HepG2 (cell line): ENCODE results near the gene ENTHD1. TPM values are rescaled to one million over a fixed set of nuclear protein-coding genes. Genes with fewer than 3 reads are reported as not detected.
"Not testable (repeated sequence)": the region's sequence is repeated elsewhere in the genome, so short reads cannot be mapped to it uniquely, and the experiment has no call there.

ENCODE experiments used
- ATAC-seq: fragments of 200-7000 bp; cut with Tn5 transposase; 3 replicates; pipeline ENCODE4 v1.9.1; 2020; ENCODE audit warnings: mild to moderate bottlenecking, moderate library complexity
- BruUV-seq: library from RNA; stranded (reverse); fragments of 400-500 nt; replicated peaks from 2 replicates; lab custom pipeline; 2021; lab: Mats Ljungman, UMichigan
- CTCF ChIA-PET: fragments of 300-600 bp; formaldehyde crosslinking; extraction: SDS; loops from one replicate; lab custom pipeline; 2021; ENCODE audit warnings: low total read pairs, inconsistent platforms, low intra/inter-chr PET ratio; lab: Yijun Ruan, JAX
- POLR2A ChIA-PET: fragments of 350-600 bp; sonication (Branson Sonifier 250); formaldehyde crosslinking; loops from one replicate; lab custom pipeline; 2020; ENCODE audit warnings: antibody characterized with exemption, inconsistent platforms; lab: Yijun Ruan, JAX
- DNase-seq: peaks from one replicate; pipeline ENCODE4 v3.0.0-alpha.2; 2015; ENCODE audit warnings: low spot score
- FAIRE-seq: peaks from 3 replicates; lab custom pipeline; 2011; peaks lifted over from hg19 to GRCh38; lab: Jason Lieb, UNC
- H2AFZ ChIP-seq: one replicate; pipeline ENCODE4 v1.6.1; 2011; ENCODE audit warnings: low read length, inconsistent platforms
- H3K27ac ChIP-seq: fragments of 300-600 bp; 3 replicates; pipeline ENCODE4 v1.8.0; 2011; ENCODE audit warnings: mixed run types, mild to moderate bottlenecking, mixed read lengths, low read length, inconsistent platforms; ENCODE audit not compliant: insufficient read depth; ENCODE audit errors: extremely low read length
- H3K27me3 ChIP-seq, 2 experiments: fragments of 200-600 bp in 1 of 2; 2 replicates in 1 of 2; 3 replicates in 1 of 2; pipeline versions ENCODE4 v1.6.0 to v1.8.0; 2011; ENCODE audit warnings: low read length in 2 of 2, mild to moderate bottlenecking in 2 of 2, moderate library complexity in 2 of 2, inconsistent platforms in 1 of 2; ENCODE audit not compliant: insufficient read depth in 2 of 2, control insufficient read depth in 1 of 2
- H3K36me3 ChIP-seq, 2 experiments: fragments of 200-600 bp in 1 of 2; replicated peaks in 1 of 2; 2 replicates in 1 of 2; 3 replicates in 1 of 2; pipeline versions ENCODE4 v1.5.1 to v1.8.0; 2011; ENCODE audit warnings: low read length in 2 of 2, inconsistent platforms in 1 of 2; ENCODE audit not compliant: insufficient read depth in 2 of 2, control insufficient read depth in 1 of 2
- H3K4me1 ChIP-seq: 2 replicates; pipeline ENCODE4 v1.5.1; 2012; ENCODE audit warnings: low read length, inconsistent platforms; ENCODE audit not compliant: insufficient read depth
- H3K4me2 ChIP-seq: 2 replicates; pipeline ENCODE4 v1.6.0; 2011; ENCODE audit warnings: low read depth, low read length, inconsistent platforms
- H3K4me3 ChIP-seq, 3 experiments: fragments of 200-600 bp in 1 of 3; sonication (generic), shearing (Covaris generic) in 1 of 3; replicated peaks in 1 of 3; 2 replicates each; pipeline ENCODE4 v1.5.1; 2011 to 2016; ENCODE audit warnings: low read length in 3 of 3, inconsistent platforms in 2 of 3, low read depth in 2 of 3, mild to moderate bottlenecking in 2 of 3, control low read depth in 1 of 3, mixed read lengths in 1 of 3; ENCODE audit not compliant: insufficient read depth in 1 of 3
- H3K79me2 ChIP-seq: one replicate; pipeline ENCODE4 v1.6.1; 2011; ENCODE audit warnings: low read length, inconsistent platforms; ENCODE audit not compliant: insufficient read depth
- H3K9ac ChIP-seq: 2 replicates; pipeline ENCODE4 v1.6.0; 2011; ENCODE audit warnings: mild to moderate bottlenecking, low read depth, low read length, inconsistent platforms; ENCODE audit not compliant: insufficient read depth
- H3K9me3 ChIP-seq: 2 replicates; pipeline ENCODE4 v1.5.1; 2012; ENCODE audit warnings: mild to moderate bottlenecking, low read length
- H4K20me1 ChIP-seq: 2 replicates; pipeline ENCODE4 v1.6.0; 2011; ENCODE audit warnings: inconsistent platforms, mild to moderate bottlenecking, low read length, moderate library complexity; ENCODE audit not compliant: insufficient read depth
- DBP ChIP-seq: sonication (generic); formaldehyde crosslinking; IDR thresholded peaks from 2 replicates; pipeline ENCODE4 v1.4.0; 2020; ENCODE audit warnings: missing genetic modification reagents; ENCODE audit errors: not compliant biosample characterization
- DMTF1 ChIP-seq: sonication (generic); formaldehyde crosslinking; IDR thresholded peaks from 2 replicates; pipeline ENCODE4 v1.4.0; 2020; ENCODE audit warnings: mild to moderate bottlenecking, missing genetic modification reagents
- MAFF ChIP-seq: IDR thresholded peaks from 2 replicates; pipeline ENCODE4 v1.6.1; 2011; ENCODE audit warnings: low read depth, low read length, improper control_type of control experiment
- MTERF4 ChIP-seq: sonication (generic); formaldehyde crosslinking; IDR thresholded peaks from 2 replicates; pipeline ENCODE4 v1.8.0; 2023; ENCODE audit warnings: mild to moderate bottlenecking, missing genetic modification reagents
- RFXAP ChIP-seq: sonication (generic); formaldehyde crosslinking; IDR thresholded peaks from 2 replicates; pipeline ENCODE4 v1.4.0; 2020; ENCODE audit warnings: missing genetic modification reagents, borderline replicate concordance
- SMARCE1 ChIP-seq: fragments of 450-650 bp; IDR thresholded peaks from 2 replicates; pipeline ENCODE4 v1.6.1; 2017; ENCODE audit warnings: borderline replicate concordance
- ZNF10 ChIP-seq: sonication (generic); formaldehyde crosslinking; IDR thresholded peaks from 2 replicates; pipeline ENCODE4 v1.4.0; 2020; ENCODE audit warnings: mild to moderate bottlenecking, low read depth, missing genetic modification reagents, borderline replicate concordance
- ZNF101 ChIP-seq: sonication (generic); formaldehyde crosslinking; IDR thresholded peaks from 2 replicates; pipeline ENCODE4 v1.4.0; 2020; ENCODE audit warnings: mild to moderate bottlenecking, low read depth, missing genetic modification reagents, borderline replicate concordance
- ZNF143 ChIP-seq: sonication (generic); formaldehyde crosslinking; IDR thresholded peaks from 2 replicates; pipeline ENCODE4 v1.4.0; 2020; ENCODE audit warnings: missing genetic modification reagents
- ZNF253 ChIP-seq: sonication (generic); formaldehyde crosslinking; IDR thresholded peaks from 2 replicates; pipeline ENCODE4 v1.8.0; 2022; ENCODE audit warnings: mild to moderate bottlenecking, missing genetic modification reagents, borderline replicate concordance
- ZNF574 ChIP-seq: sonication (generic); formaldehyde crosslinking; IDR thresholded peaks from 2 replicates; pipeline ENCODE4 v1.4.0; 2020; ENCODE audit warnings: missing genetic modification reagents
- WGBS: methylation state at CpG from one replicate; pipeline ENCODE4 v1.1.6; 2017; ENCODE audit warnings: low lambda C conversion rate; 5-methylcytosine and 5-hydroxymethylcytosine counted together
- in situ Hi-C: cut with HindIII; loops from 2 replicates; pipeline ENCODE4 v1.10.0; 2017; ENCODE audit warnings: low pct_unique_long_range_greater_than_20kb; ENCODE audit not compliant: extremely low pct_ligation_motif_present
- intact Hi-C: fragments of 100-400 bp; cut with micrococcal nuclease; formaldehyde crosslinking; loops from one replicate; pipeline ENCODE4 v1.10.0; 2022; ENCODE audit not compliant: unreplicated experiment
- polyA plus RNA-seq, 8 experiments: library from polyadenylated mRNA; depleted of rRNA in 3 of 8; stranded (reverse) in 7 of 8; unstranded in 1 of 8; fragments of >200 nt; fragmentation: Illumina TruSeq in 4 of 8; extraction: Trizol in 4 of 8; gene quantifications; 2 replicates each; pipeline versions ENCODE4 v1.2.1 to v1.2.3, GENCODE V29; 2011 to 2016; ENCODE audit warnings: low read depth in 4 of 8, missing spikeins in 1 of 8, mixed read lengths in 1 of 8; ENCODE audit not compliant: insufficient read depth in 1 of 8
- total RNA-seq, 5 experiments: library from RNA; depleted of rRNA; stranded (reverse); fragments of >200 nt; fragmentation: Illumina TruSeq; extraction: Trizol; gene quantifications; 2 replicates each; pipeline ENCODE4 v1.2.3, GENCODE V29; 2016; ENCODE audit warnings: low read depth in 1 of 5

Gene ENTHD1
- total and polyA plus RNA-seq, 2 of the 13 experiments (the other 11 are each of a cell fraction or from before 2014, with no cell fraction given), result not detected

- WGBS, result 0% methylated on average over 1 of the region's 1 CpG
- H3K27ac ChIP-seq, ATAC-seq, H3K9ac ChIP-seq, BruUV-seq, POLR2A ChIA-PET, H3K4me2 ChIP-seq, H2AFZ ChIP-seq, in situ Hi-C loops, H3K9me3 ChIP-seq, H3K4me1 ChIP-seq, H3K4me3 ChIP-seq, CTCF ChIA-PET, H3K79me2 ChIP-seq, DNase-seq, FAIRE-seq, H4K20me1 ChIP-seq, H3K36me3 ChIP-seq, intact Hi-C loops: not testable (repeated sequence)
- peaks cover 8 to 47% of the 10 kb centered on the region in 2 experiments; a peak in 4 of 5 replicates for H3K27me3 ChIP-seq
Measured at GRCh38 chr22:39734046-39734445, 159.5 kb downstream of the ENTHD1 start.

GRCh38 chr22:39733191-39733590 lies 160.4 kb downstream of the ENTHD1 start:
- no peaks in the 10 kb centered on the region for H3K36me3 ChIP-seq
- POLR2A ChIA-PET, result no interaction called here
- ATAC-seq, result no peak
- no peaks in the 10 kb centered on the region for H3K9me3 ChIP-seq
- H3K4me1 ChIP-seq, result no peaks in the 10 kb centered on the region
- FAIRE-seq, result no peak
- H3K27ac ChIP-seq, result no peak overlapping the region
- no peak overlapping the region for H3K9ac ChIP-seq
- CTCF ChIA-PET, result no interaction called here
- no peaks in the 10 kb centered on the region for H3K79me2 ChIP-seq
- in situ Hi-C loops (no loop called here), intact Hi-C loops (no loop called here)
- BruUV-seq, result no TSS peak
- 8% methylated on average over 1 of the region's 2 CpGs for WGBS
- H3K4me3 ChIP-seq, result no peak overlapping the region
- no peak for DNase-seq
- peaks cover 8 to 51% of the 10 kb centered on the region in 2 experiments; a peak in 4 of 5 replicates for H3K27me3 ChIP-seq
- H2AFZ ChIP-seq, result no peak overlapping the region
- H4K20me1 ChIP-seq, result no peaks in the 10 kb centered on the region
- H3K4me2 ChIP-seq, result no peak overlapping the region
- TF ChIP-seq ZNF253 (no peak), SMARCE1 (no peak), ZNF143 (CRISPR knock-in tag) (no peak), MTERF4 (CRISPR knock-in tag) (no peak), RFXAP (no peak), DMTF1 (CRISPR knock-in tag) (no peak), ZNF10 (CRISPR knock-in tag) (no peak), DBP (CRISPR knock-in tag) (no peak), MAFF (no peak), ZNF574 (CRISPR knock-in tag) (no peak), ZNF101 (no peak)
